Fibroblast of lung (primary cell): ENCODE measurements around the gene KDM6B.

ENCODE experiments used
- EZH2 ChIP-seq: IDR thresholded peaks from 2 replicates; pipeline ENCODE4 v1.5.1; 2012; ENCODE audit warnings: low read length, control low read depth, mild to moderate bottlenecking; ENCODE audit errors: missing control alignments
- TF ChIP-seq, protein P1 (sequence below), 2 donors: IDR thresholded peaks in 1 of 2; conservative IDR thresholded peaks in 1 of 2; 1 replicate in 1 of 2; 2 replicates in 1 of 2; pipeline ENCODE4 v1.5.1; 2011 to 2012; ENCODE audit warnings: low read length in 2 of 2, control low read depth in 1 of 2, inconsistent platforms in 1 of 2, low read depth in 1 of 2, mild to moderate bottlenecking in 1 of 2

DNA sequence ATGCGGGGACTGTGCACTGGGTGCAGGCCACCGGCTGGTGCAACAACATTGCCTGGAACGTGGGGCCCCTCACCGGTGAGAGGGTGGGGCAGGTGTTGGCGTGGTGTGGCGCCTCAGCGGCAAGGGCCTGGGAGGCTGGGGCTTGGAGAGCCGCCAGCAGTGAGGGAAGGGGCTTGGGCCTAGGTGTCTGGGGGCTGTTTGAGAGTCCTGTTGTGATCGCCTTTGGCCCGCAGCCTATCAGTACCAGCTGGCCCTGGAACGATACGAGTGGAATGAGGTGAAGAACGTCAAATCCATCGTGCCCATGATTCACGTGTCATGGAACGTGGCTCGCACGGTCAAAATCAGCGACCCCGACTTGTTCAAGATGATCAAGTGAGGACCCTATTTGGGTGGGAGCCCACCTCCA, 18.2 kb downstream of the KDM6B start:
- TF ChIP-seq, protein P1, sequence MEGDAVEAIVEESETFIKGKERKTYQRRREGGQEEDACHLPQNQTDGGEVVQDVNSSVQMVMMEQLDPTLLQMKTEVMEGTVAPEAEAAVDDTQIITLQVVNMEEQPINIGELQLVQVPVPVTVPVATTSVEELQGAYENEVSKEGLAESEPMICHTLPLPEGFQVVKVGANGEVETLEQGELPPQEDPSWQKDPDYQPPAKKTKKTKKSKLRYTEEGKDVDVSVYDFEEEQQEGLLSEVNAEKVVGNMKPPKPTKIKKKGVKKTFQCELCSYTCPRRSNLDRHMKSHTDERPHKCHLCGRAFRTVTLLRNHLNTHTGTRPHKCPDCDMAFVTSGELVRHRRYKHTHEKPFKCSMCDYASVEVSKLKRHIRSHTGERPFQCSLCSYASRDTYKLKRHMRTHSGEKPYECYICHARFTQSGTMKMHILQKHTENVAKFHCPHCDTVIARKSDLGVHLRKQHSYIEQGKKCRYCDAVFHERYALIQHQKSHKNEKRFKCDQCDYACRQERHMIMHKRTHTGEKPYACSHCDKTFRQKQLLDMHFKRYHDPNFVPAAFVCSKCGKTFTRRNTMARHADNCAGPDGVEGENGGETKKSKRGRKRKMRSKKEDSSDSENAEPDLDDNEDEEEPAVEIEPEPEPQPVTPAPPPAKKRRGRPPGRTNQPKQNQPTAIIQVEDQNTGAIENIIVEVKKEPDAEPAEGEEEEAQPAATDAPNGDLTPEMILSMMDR (conservative IDR thresholded peaks at IDR 0.05 in 1 of 2, IDR thresholded peaks at IDR 0.05 in 1 of 2; ENCODE audit: low read depth in 1 of 2, low read length in 2 of 2), result no peak
- TF ChIP-seq EZH2, result no peak
